ENCODE data around the gene GRIK3.

The GRIK3 gene

DNA sequence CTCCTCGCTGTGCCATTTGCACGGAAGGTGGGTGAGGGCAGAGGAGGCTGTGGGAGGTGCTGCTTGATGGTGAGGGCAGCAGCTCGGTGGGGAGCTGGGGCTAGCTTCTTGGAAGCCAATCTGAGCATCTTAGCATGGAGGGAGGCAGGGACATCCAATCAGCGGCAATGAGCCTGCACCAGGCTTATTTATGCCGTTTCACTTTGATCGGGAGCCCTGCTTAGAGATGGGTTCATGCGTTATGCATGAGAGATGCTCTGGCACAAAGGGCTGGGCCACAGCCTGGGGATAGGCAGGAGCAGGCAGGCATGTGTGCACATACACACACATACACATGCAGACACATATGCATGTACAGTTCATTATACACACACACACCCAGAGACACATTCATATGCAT is 220.2 kb downstream of the GRIK3 start:
- no peak for DNase-seq

DNA sequence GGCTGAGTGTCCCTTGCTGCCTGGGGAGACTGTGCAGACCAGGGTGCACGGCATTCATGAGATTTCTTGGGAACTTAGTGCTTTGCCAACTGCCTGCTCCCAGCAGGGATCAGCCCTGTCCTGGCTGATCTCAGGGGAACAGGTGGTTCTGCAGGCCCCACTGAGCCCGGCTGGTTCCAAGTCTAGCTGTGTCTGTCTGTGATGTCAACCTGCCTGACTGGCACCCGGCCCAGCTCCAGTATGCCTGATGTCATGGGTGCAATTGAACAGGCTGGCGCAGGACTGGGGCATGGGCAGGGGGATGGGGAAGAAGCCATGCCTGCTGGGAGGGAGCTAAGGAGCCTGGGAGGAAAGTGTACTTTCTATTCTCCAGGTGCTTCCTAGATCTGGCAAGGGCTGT is 227.1 kb downstream of the GRIK3 start:
- no peak for DNase-seq

DNA sequence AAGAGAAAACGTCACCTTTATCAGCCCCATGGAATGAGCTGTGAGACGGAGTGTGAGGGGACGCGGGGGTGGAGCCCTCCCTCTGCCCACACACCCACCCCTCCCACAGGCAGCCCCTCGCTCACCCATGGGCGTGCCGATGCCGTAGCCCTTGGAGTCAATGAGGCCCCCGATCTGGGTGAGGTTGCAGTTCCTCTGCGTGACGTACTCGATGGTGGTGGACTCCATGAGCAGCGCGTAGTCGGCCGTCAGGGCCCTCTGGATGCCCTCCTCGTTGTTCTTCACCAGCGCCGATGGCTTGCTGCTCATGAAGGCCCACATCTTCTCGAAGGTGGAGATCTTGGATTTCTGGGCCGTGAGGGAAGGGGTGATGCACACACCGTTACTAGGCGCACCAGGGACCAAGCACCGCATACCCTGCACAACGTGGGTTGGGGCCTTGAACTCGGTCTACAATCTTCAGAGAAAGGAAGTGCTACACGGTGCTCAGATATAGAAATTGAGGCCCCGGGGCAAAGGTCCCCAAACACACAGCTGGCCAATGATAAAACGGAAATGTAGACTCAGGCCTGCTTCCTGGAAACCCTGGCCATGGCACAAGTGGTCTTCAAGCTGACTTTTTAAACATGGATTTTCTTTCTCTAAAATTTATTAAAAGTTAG is 228.2 kb downstream of the GRIK3 start:
- no peak for DNase-seq

DNA sequence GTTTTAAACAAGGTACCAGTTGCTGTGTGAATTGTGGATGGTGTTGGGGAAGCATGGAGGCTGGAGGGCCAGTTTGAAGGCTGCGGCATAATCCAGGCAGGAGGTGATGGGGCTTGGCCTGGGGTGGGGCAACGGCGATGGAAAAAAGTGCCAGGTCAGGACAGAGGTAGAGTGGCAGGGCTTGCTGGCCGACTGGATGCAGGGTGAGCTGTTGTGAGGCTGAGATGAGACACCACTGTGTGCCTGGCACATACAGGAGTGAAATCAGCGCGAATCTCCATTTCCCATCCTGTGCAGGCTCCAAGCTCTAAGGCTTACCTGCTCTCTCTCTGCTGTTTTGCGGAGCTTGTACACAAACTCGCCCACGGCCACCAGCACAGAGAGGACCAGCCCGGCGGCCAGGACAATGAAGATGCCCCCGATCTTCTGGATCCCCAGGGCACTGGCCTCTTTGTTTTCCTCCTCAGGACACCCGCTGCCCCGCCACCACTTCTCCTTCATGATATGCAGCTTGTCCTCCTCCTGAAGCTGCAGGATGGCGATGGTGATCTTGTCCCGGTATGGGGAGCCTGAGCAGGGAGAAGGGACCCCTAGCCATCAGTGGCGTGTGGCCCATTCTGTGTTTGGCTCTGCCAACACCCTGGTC is 229.5 kb downstream of the GRIK3 start:
- no peak for DNase-seq

DNA sequence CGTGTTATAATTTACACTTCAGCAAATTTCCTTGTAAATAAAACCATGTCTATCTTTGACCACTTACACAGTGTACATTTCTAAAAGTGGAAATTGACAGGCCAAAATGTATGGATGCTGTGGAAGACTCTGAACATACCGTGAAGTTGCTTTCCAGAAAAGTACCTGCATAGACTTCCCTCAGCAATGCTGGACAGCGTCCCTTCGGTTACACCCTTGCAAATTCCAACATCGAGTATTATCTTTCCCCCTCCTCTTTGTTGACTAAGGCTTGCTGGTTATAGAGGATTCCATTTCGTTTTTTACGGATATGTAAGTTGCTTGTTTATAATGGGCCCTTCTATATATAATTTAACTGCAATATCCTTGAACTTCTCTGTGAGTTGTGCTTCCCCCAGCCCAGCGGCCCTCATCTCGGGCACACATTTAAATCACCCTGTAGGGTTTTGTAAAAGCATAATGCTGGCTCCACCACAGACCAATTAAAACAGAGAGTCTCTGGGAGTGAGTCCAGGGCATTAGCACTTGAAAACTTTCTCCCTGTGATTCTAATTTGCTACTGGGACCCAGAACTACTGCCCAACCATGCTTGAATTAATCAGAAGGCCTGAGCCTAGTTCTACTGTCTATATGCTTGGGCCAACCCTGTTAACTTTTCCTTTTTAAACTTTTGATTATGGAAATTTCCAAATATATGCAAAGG is 230.3 kb downstream of the GRIK3 start:
- no peak for DNase-seq

DNA sequence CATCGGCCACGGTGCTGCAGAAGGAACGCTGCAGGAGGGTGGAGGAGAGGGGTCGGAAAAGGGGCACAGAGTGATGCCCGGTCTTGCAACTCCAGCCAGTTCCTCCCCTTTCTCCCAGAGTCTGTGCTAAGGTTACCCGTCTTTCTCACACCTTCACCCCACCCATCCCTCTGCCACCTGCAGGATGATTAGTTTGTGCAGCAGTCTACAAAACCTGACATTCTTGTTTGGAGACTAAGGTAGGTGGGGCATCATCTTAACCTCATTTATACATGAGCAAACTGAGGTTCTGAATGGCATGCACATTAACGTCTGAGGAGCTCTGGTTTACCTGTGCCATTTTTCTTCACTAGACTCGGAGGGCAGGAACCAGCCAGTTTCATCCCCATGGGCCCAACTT is 232.3 kb downstream of the GRIK3 start:
- DNase-seq: no peak

DNA sequence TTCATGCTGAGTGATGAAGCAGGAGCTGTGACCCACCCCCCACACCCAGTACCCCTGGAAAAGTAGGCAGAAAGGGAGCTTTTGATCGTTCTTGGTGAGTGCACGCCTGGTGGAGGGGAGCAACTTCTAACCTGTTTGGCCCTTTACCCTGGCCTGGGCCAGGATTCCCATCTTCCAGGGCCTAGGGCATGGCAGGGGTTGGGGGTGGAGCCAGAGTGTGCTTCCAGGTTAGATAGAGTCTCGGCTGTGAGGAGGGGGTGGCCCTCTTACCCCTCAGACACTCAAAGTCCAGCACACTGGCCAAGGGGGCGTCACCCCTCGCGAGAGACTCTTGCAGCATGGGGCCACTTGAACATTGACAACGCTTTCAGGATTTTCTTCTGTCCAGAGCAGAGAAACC is 236.6 kb downstream of the GRIK3 start:
- no peak for DNase-seq

DNA sequence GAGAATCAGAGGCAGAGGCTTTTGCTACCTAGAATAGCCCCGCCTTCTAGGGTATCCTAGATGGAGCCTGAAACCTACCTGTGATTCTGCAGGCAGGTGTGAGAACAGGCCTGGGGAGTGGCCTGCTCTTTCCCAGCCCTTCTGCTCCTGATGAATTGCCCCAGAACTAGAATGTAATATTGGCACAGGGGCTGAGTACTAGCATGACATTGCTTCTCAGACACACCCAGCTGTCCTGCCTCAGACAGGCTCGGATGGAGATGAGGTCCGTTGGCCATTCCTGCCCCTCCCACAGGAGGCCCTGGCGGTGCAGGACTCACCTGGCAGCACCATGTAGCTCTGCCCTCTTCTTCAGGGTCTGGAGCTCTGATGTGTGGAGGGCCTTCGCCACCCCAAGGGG is 237.6 kb downstream of the GRIK3 start:
- no peak for DNase-seq

DNA sequence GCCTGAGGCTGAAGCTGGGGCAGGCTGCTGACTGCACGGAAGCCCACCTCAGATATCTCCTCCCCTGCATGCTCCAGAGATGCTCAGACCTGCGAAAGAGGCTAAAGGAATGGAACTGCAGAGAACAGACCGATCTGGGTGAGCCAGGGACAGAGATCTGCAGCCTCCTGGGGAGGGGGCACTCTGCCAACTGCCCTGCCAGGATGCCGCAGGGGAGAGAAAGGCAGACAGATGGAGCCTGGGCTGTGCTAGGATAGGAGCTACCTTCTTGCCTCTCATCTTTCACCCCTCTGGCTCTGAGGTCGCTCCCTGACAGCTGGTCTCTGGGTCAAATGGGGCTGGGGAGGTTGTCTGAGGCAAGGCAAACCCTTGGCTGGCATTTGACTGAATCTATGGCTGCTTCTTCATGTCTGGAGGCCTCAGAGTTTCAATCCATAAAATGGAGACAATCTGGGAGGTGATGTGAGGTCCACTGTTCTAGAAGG is 238.2 kb downstream of the GRIK3 start:
- no peak for DNase-seq

DNA sequence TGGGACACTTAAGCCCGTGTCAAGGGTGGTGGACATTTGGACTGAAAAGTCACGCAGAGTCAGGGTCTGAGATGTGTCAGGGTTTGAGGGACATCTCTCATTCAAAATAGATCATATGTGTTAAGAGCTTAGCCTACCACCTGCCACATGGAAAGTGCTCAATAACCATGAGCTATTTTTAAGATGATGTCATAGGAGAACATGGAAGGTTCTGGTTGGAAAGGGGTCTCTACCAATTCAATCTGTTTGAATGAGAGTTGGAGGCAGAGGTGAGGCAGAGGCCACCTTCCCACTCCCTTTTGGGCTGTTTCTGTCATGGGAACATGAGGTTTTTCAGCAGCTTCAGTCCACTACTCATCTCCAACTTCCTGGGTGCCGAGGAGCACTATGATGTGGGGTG is 239.9 kb downstream of the GRIK3 start:
- DNase-seq: no peak

DNA sequence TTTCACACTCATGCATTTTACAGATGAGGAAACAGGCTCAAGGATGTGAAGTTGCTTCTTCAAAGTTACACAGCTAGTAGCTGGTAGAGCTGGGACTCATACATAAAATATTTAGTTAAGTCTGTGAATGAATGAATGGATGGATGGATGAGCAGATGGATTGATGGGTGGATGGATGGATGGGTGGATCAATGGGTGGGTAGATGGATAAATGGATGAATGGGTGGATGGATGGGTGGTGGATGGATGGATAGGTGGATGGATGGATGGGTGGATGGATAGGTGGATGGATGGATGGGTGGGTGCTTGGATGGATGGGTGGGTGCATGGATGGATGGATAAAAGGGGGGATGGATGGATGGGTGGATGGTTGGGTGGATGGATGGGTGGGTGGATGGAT is 240.9 kb downstream of the GRIK3 start:
- DNase-seq: no peak

DNA sequence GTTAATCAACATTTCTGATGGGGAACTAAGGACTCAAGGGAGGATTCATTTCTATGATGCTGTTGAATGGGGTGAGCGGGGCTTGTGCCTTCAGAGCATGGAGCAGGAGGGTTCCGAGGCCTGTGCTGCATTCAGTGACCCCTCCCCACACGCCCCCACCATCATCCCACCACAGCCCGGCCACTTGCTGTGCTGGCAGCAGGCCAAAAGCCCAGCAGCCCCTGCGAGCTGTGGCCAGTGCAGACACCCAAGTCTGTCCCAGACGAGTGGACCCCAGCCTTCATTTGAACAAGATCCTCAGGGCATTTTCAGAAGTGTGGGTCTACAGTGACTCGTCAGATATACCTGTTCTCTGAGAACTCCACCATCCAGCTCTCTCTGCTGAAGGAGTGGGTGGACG is 242.0 kb downstream of the GRIK3 start:
- no peak for DNase-seq

DNA sequence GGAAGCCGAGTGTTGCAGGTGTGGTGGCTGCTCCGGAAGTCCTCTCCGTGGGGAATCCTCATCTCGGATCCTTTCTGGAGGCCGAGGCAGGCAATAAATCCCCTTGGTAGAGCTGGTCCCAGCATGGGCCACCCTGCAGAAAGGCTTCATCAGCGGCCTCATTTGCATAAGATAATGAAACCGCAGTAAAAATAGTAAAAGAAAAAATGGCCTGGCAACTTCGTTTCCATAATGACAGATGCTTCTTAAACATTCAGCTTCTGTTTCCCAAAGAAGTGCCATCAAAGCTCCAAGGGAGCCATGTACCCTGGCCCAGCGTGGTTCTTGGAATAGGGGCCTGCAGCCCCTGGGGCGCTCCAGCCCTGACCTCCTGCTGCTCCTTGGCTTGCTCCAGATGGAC is 244.1 kb downstream of the GRIK3 start:
- DNase-seq: no peak

DNA sequence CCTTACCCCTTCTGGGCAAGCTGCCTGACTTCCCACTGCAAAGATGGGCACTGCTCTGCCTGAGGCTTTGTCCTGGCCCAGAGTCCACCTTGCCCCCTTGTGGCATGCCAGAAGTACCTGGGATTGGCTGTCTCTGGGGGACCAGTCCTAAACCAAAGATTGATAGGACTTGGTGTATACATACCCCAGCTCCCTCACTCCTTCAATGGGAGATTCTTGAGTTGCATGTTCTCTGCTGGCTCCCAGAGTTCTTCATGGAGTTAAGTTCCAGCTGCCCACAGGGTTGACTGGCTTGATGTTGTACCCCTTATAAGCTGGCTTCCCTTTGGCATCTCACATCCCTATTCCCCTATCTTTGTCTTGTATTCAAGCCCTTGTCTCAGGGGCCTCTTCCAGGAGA is 244.8 kb downstream of the GRIK3 start:
- no peak for DNase-seq

DNA sequence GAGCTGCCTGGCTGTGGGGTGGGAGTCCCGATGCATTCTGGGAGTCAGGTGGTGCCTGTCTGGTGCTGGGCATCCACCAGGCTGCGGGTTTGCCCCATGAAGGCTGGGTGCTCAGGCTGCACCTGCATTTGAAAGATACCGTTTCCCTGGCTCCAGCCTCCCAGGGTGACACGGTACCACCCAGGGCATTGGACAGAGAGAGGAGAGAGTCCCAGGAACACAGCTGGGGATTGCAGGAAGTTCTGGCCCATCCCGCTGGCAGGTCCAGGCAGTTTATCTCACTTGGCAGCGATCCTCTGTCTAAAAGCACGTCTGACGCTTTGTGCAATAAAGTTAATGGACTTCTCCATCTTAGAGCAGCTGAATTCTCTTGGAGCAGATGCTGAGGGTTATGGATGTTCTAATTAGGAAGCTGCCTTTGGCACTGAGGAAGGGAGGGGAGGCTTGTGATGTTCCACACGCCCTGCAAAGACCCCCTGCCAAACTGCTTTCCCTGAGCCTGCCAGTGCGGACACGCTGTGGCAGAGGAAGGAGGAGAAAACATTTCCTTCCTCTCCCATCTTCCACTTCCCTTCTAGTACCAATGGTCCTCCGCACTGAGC is 246.9 kb downstream of the GRIK3 start:
- no peak for DNase-seq

DNA sequence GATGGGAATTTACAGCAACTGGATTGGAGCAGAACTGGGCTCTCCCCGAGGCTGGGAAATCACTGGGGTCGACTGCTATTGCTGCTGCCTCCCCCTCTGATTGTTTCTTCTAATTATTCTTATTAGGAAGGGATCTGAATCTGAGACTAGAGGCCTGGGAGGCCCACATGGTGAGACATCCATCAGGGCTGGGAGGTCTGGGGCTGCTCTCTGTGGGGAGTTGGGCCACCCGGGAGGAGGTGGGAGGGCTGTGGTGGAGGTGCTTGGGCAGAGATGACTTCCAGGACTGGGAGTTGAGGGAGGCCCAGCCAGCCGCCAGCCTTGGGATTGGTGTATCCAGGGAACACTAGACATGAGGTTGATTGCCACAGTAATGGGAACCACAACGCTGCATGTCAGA is 247.9 kb downstream of the GRIK3 start:
- DNase-seq: no peak

DNA sequence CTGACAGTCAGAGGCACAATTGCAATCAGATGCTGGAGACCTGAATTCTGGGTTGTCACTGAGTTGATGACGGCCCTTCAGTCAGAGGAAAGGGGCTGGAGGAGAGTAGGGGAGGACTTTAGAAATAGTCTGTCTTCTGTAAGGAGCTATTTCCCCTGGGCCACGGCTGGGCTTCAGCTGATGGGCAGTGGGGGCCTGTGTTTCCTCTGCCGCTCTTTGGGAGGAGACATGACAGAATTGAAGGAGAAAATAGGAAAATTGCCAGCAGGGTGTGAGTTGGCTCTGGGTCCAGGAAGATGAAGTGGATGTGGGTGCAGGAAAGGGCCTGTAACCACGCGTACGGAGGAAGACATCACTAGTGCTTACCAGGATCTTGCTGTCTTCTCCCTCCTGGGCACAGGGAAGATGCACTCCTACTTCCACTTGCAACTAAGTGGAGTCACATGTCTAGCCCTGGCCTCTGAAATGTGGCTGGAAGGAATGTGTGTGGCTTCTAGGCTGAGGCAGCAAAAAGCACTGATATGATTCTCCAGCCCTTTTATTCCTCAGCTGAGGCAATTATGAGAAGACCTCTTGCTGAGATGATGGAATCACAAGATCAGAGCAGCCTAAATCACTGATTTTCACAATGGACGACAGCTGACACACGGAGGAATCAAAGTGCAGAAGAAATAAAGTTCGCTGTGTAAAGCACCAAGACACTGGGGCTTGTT is 250.0 kb downstream of the GRIK3 start:
- no peak for DNase-seq

DNA sequence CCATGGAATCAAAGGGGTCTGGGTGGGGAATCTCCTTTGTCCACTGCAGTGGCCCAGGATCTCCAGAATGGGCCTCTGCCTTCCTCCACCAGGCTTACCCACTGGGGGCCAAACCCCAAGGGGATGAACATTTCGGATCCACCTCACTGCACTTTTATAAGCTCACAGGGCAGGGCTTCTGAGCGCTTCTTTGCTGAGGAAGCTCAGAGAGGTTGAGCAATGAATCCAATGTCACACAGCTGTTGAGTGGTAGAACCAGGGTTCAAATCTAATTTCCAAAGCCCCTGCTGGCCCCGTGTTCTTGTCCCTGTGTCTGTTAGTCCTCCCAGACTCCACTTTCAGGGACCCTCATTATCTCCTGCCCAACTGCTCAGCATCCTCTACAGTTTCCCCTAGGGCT is 250.8 kb downstream of the GRIK3 start:
- no peak for DNase-seq

DNA sequence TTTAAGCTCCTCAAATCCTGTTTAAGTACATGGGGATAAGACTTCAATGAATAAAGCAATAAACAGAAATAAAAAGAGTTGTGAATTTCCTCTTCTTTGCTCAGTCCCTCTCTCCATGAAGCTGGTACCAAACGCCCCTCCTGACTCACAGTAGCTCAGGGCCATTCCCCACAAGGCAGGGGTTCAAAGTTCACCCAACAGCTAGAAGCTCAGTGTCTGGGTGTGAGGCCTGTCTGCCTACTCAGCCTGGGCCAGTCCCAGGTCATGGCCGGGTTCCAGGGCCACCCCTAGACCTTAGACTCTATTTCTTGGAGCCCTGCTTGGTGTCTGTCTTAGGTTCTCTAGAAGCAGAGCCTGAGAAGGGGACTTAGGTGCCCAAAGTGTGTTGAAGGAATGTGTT is 251.5 kb downstream of the GRIK3 start:
- DNase-seq: no peak

DNA sequence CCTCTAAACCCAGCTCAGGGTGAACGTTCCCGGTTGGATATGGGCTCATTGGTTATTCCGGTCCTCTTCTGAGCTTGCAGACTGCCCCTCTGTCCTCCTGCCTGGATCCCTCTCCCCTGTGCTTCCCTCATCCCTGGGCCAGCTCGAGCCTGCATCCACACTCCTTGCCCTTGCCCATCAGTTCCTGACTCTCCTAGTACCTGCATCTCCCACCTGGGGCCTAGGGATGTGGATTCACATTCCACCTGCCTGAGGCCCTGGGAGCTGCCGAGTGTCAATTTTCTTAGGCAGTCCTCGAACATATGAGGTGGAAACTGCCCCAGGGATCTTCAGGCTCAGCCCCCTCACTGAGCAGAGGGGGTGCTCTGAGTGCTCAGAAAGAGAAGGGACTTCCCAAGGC is 252.2 kb downstream of the GRIK3 start:
- no peak for DNase-seq

DNA sequence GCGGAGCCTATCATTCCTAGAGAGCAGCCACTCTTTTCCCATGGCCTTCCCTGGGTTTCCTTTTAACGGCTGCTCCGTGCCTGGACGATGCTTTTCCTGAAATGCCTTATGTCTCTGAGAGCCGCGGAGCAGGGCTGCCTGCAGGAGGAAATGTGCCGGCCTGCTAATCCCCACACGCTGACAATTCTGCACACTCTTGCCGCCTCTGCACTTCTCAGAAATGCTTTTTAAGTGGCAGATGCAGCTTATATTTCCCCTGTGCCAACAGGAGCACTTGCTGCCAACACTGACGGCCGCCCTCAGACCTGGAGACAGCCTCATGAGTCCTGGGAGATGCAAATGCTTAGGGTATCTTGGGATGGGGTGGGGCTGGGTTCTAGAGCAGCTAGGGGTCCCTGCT is 253.2 kb downstream of the GRIK3 start:
- DNase-seq: no peak

DNA sequence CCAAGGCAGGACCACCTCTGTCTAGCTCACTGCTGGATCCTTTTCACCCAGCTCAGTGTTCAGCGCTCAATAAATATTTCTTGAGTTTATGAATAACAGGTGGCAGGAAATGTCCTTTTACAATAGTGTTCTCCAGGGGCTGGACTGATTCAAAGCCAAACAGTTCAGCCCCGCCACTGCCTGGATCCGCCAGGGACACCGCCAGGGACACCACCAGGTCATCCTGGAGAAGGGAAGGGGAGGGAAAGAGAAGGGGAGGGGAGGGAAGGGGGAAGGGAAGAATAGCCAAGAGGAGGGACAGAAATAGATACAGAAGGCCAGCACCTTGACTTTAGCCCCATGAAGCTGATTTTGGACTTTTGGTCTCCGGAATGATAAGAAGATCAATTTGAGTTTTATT is 255.6 kb downstream of the GRIK3 start:
- no peak for DNase-seq
